A673 (cell line): ENCODE results near the gene ARL4D. TPM values are rescaled to one million over a fixed set of nuclear protein-coding genes. Genes with fewer than 3 reads are reported as not detected.

Experiments
- BruUV-seq: library from RNA; stranded (reverse); fragments of 400-500 nt; replicated peaks from 2 replicates; lab custom pipeline; 2021; lab: Mats Ljungman, UMichigan
- CTCF ChIA-PET: fragments of 300-600 bp; sonication (Branson Sonifier 250); formaldehyde crosslinking; loops from one replicate; lab custom pipeline; 2022; ENCODE audit warnings: antibody characterized with exemption; lab: Charles Lee
- POLR2A ChIA-PET: fragments of 300-600 bp; sonication (Branson Sonifier 250); formaldehyde crosslinking; loops from one replicate; lab custom pipeline; 2022; ENCODE audit warnings: antibody characterized with exemption; ENCODE audit not compliant: low non-redundant PET; lab: Charles Lee
- DNase-seq: peaks from one replicate; pipeline ENCODE4 v3.0.0-alpha.2; 2015; ENCODE audit warnings: low spot score
- H3K27ac ChIP-seq: fragments of 200-600 bp; sonication (generic); 2 replicates; pipeline ENCODE4 v1.5.1; 2016; ENCODE audit warnings: mixed run types, low read depth, mild to moderate bottlenecking, mixed read lengths, antibody characterized with exemption, low read length; ENCODE audit not compliant: poor library complexity, severe bottlenecking
- H3K27me3 ChIP-seq: fragments of 200-600 bp; sonication (generic); replicated peaks from 2 replicates; pipeline ENCODE4 v1.6.1; 2017; ENCODE audit warnings: mixed run types, low read depth, mild to moderate bottlenecking, mixed read lengths, antibody characterized with exemption, low read length; ENCODE audit not compliant: insufficient read depth, poor library complexity
- H3K36me3 ChIP-seq: fragments of 200-600 bp; sonication (generic); 2 replicates; pipeline ENCODE4 v1.6.1; 2016; ENCODE audit warnings: mixed run types, mild to moderate bottlenecking, mixed read lengths, antibody characterized with exemption, low read length; ENCODE audit not compliant: insufficient read depth, poor library complexity, severe bottlenecking
- H3K4me1 ChIP-seq: fragments of 200-600 bp; sonication (generic); 2 replicates; pipeline ENCODE4 v1.6.1; 2017; ENCODE audit warnings: mixed run types, mild to moderate bottlenecking, mixed read lengths, antibody characterized with exemption, low read length; ENCODE audit not compliant: insufficient read depth, poor library complexity, severe bottlenecking
- H3K4me3 ChIP-seq: fragments of 200-600 bp; sonication (generic); 2 replicates; pipeline ENCODE4 v1.5.1; 2016; ENCODE audit warnings: low read depth, mixed run types, mild to moderate bottlenecking, mixed read lengths, low read length; ENCODE audit not compliant: poor library complexity, severe bottlenecking
- H3K9me3 ChIP-seq: fragments of 200-600 bp; sonication (generic); 2 replicates; pipeline ENCODE4 v1.6.1; 2016; ENCODE audit warnings: mixed run types, low read depth, mild to moderate bottlenecking, mixed read lengths, antibody characterized with exemption, low read length; ENCODE audit not compliant: poor library complexity, severe bottlenecking
- CTCF ChIP-seq: fragments of 300-800, 200-600 bp; sonication (generic); conservative IDR thresholded peaks from 2 replicates; pipeline ENCODE4 v1.5.1; 2017; ENCODE audit warnings: low read depth, mild to moderate bottlenecking, antibody characterized with exemption, low read length, moderate library complexity, mixed read lengths
- EZH2 ChIP-seq: fragments of 200-600 bp; sonication (generic); IDR thresholded peaks from 2 replicates; pipeline ENCODE4 v1.6.1; 2017; ENCODE audit warnings: borderline replicate concordance, low read depth, mild to moderate bottlenecking, mixed read lengths, antibody characterized with exemption, low read length; ENCODE audit not compliant: poor library complexity, severe bottlenecking
- intact Hi-C: fragments of 100-400 bp; cut with micrococcal nuclease; formaldehyde crosslinking; loops from one replicate; pipeline ENCODE4 v1.10.0; 2022; ENCODE audit not compliant: unreplicated experiment
- total RNA-seq: library from RNA; stranded (reverse); gene quantifications from 2 replicates; pipeline ENCODE4 v1.2.3, GENCODE V29; 2021

The ARL4D gene
- total RNA-seq, 1 experiment from 2014 or later: 4.3 TPM

DNA sequence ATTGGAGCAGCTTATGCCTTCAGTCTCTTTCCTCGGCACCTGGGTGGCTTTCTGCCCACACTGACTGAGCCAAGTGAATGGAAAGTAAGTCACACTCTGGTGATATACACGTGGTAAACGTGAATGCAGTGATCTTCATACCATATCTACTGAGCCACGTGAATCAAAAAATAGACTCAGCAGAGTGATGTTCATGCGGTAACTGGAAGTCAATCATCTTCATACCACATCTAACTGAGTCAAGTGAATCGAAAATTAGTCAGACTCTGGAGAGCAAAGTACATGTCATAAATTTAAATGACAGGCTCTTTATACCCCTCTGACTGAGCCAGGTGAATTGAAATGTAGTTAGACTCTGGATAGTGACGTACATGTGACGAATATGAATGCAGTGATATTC lies 47.1 kb upstream of the ARL4D start:
- no peak for TF ChIP-seq EZH2
- no peak for TF ChIP-seq CTCF
- BruUV-seq: no TSS peak
- DNase-seq: no peak
- Histone ChIP-seq H3K4me3 (no peak overlapping the region), H3K27ac (no peak overlapping the region), H3K4me1 (peaks cover 10% of the 10 kb centered on the region), H3K36me3 (no peaks in the 10 kb centered on the region), H3K27me3 (no peaks in the 10 kb centered on the region), H3K9me3 (no peaks in the 10 kb centered on the region)
- CTCF ChIA-PET: no interaction called here
- intact Hi-C loops: no loop called here
- POLR2A ChIA-PET: no interaction called here

- CTCF ChIA-PET: no interaction called here
- POLR2A ChIA-PET: no interaction called here
- Histone ChIP-seq H3K27me3 (no peaks in the 10 kb centered on the region), H3K4me3 (no peak overlapping the region), H3K36me3 (no peaks in the 10 kb centered on the region), H3K4me1 (peaks cover 10% of the 10 kb centered on the region), H3K27ac (no peak overlapping the region), H3K9me3 (no peaks in the 10 kb centered on the region)
- no peak for DNase-seq
- no TSS peak for BruUV-seq
- intact Hi-C loops: no loop called here
- TF ChIP-seq EZH2 (no peak), CTCF (no peak)
Measured at GRCh38 chr17:43352579-43353331, 46.0 kb upstream of the ARL4D start.

DNA sequence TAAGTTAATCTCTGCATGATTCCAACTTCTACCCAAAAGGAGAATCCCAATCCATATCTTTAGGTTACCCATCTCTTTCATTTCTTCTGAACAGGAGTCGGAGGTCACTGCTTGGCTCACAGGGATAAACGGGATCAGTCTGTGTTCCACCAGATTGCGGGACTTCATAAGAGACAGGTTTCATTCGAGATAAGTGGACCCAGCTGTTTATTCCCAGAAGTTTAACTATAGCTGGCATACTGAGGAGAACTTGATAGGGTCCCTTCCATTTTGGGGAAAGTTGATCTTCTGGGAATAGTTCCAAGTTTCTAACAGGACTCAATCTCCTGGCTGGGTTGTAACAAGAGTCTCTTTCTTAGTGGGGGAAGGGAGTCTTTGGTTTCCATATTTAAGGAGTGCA lies 45.4 kb upstream of the ARL4D start:
- Histone ChIP-seq H3K27ac (no peak overlapping the region), H3K27me3 (no peaks in the 10 kb centered on the region), H3K9me3 (no peaks in the 10 kb centered on the region), H3K4me1 (peaks cover 10% of the 10 kb centered on the region), H3K4me3 (no peak overlapping the region), H3K36me3 (no peaks in the 10 kb centered on the region)
- intact Hi-C loops: no loop called here
- ChIA-PET POLR2A (interaction anchor here (0.8 kb wide), 1 partner anchor 14 kb away, joined by 3 read pairs; no protein-coding TSS in a partner anchor), CTCF (no interaction called here)
- DNase-seq: no peak
- no TSS peak for BruUV-seq
- TF ChIP-seq CTCF: no peak
- TF ChIP-seq EZH2: no peak
